NCI-H345 treated with DMSO at 0.1 percent for 48 hours (cell line): Measurements from ENCODE around the gene SCIN.
"Not testable (repeated sequence)": the region's sequence is repeated elsewhere in the genome, so short reads cannot be mapped to it uniquely, and the experiment has no call there.

Source experiments
- DNase-seq: peaks from one replicate; lab custom pipeline; 2025; ENCODE audit not compliant: unreplicated experiment; lab: John Stamatoyannopoulos, UW

The SCIN gene

GRCh38 chr7:12686234-12686890, 115.8 kb downstream of the SCIN start:
- peak; percentile 86 for DNase-seq

GRCh38 chr7:12686891-12687717, 116.6 kb downstream of the SCIN start, which contains the start of gene ARL4A:
Gene ARL4A (plus strand): TSS chr7:12687633. CDS start chr7:12688255, 622 bp downstream.
- peak; percentile 95 for DNase-seq

- no peak for DNase-seq
Measured at GRCh38 chr7:12687718-12688171, 117.2 kb downstream of the SCIN start.

- not testable (repeated sequence) for DNase-seq
Measured at GRCh38 chr7:12688485-12689170, 118.1 kb downstream of the SCIN start.

DNA sequence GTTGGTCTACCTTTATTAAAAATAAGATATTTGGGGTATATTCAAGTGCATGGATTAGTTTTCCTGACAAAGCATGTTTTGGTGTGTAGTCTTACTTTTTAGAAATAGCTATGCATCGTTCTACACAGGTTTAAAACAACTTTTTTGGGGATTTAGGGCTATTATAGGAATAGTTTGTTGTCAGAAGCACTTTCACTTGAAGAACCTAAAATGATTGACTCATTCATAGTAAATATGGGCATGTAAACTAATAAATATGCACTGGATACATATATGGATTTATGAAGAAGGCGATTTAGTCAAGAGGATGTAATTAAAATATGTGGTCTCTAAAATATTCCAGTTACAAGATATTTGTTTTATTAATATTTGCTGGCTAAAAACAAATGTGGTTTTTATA, 118.9 kb downstream of the SCIN start:
- no peak for DNase-seq

- DNase-seq: no peak
Measured at GRCh38 chr7:12690041-12690878, 119.7 kb downstream of the SCIN start.

- DNase-seq: not testable (repeated sequence)
Measured at GRCh38 chr7:12691388-12691787, 120.9 kb downstream of the SCIN start.

- DNase-seq: no peak
Measured at GRCh38 chr7:12692035-12692434, 121.5 kb downstream of the SCIN start.

- DNase-seq: no peak
Measured at GRCh38 chr7:12692479-12693259, 122.1 kb downstream of the SCIN start.

DNA sequence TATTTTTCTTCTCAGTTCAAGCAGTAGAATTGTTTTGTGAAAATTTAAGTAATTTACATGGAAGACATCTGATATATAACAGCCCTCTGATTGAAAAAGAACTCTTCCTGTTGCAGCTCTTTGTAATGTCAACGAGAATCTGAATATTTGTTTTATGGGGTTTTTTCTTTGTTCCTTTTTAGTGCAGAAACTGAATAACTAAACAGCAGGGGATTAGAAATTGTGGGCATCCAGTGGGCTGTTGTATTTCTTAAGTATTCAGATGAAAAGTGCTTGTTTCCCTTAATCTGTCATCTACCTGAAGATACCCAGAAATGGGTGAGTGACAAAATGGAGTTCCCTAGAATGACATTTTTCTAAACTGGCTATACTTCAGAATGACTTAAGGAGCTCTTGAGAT, 124.3 kb downstream of the SCIN start:
- no peak for DNase-seq

DNA sequence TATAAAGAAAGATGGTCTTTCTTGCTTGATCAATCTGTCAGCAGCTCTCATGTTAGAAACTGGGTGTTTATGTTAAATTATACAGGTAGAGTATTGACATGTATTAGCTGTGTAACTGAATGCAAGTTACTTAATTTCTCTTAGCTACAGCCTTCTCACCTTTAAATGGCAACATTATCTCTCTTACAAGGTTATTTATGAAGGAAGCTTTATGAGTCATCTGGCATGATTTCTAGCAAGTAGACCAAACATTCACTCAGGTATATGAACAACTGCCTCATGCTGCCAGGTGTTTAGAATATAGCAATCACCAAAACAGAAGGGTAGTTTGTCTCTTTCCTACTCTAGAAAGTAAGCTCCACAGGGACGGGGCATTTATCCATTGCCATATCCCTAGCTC, 125.4 kb downstream of the SCIN start:
- DNase-seq: no peak

- DNase-seq: no peak
Measured at GRCh38 chr7:12699299-12699698, 128.8 kb downstream of the SCIN start.

DNA sequence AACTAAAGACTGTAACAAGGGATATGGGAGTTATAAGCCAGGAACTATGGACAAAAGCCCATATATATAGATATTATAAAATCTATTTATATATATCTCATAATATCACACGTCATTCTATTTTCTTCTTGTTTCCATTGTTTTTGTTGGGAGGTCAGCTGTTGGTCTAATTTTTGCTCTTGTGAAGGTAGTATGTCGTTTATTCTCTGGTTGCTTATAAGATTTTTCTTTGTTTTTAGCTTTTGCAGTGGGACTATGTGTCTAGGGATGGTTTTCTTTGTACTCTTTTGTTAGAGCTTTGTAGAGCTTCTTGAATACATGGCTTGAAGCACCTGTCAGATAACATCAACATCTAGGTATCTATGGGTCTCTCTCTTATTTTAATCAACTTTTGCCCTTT, 130.9 kb downstream of the SCIN start:
- no peak for DNase-seq

DNA sequence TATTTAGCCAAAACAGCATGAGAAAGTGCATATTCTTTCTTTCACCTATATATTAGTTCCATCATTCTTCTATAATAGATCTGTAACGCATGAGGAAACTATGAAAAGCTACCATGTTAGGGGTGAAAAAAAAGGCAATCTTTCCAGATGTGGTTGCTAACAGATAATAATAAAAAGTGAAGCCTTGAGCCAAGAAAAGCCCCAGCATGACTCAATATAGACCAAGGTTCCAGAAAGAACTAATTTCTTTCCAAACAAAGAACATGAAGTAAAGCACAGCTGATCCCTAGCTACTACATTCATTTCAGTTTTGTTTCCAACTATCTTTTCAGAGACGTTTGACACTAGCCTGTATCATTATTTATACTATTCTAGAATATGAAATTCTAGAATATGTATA, 133.4 kb downstream of the SCIN start:
- no peak for DNase-seq

GRCh38 chr7:12705878-12706277, 135.4 kb downstream of the SCIN start:
- DNase-seq: no peak

GRCh38 chr7:12706900-12707536, 136.5 kb downstream of the SCIN start:
- DNase-seq: peak; percentile 82

DNA sequence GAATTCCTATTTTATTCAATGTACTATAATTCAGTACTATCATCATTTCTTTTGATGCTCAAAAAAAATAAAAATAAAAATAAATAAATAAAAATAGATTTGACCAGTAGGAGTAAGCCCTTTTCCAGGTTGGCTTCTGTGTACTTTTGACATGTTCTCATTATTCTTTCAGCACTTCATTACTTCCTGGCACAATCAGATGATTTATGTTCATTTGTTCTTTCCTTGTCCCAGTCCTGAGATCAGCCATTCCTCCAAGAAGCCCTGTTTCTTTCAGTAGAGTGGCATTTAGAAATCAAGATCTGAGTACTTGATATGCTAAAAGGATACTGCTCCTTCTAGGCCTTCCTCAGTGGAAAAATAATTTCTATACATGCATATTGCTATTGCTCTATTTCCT, 137.8 kb downstream of the SCIN start:
- DNase-seq: no peak
